Measurements from ENCODE around the gene PRCD. TPM values are rescaled to one million over a fixed set of nuclear protein-coding genes. Genes with fewer than 3 reads are reported as not detected.

The PRCD gene
- polyA plus RNA-seq, 1 donor from 2014 or later = 22.5 TPM

DNA sequence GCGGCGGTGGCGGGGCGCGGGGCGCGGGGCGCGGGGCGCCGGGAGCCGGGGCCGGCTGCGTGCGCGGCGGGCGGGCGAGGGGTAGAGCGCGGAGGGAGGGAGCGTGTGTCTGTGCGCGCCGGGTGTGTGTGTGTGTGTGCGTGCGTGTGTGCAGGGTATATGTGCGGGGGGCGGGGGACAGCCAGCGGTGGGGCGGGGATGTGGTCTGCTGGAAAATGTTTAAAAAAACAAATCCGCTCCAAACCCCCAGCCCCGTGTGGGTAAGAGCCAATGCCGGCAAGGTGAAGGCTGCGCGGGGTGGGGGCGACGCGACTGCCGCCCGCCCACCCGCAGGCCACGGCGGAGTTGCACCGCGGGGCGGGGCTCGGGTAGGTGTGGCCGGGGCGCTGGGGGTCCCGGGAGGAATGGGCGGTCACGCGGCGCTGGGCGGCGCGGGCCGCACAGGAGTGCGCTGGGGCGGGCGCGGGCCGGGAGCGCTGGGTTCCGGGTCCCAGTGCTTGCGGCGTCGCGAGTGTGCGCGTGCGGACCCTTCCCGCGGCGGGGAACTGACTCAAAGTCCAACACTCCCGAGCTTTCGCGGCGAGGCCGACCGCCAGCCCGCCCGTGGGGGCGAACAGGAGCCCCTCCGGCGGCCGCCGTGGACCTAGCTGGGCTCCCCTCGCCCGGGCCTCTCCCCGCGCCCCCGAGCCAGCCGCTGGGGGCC is 2.1 kb upstream of the PRCD start, which contains the start of gene CYGB:
TSS of gene CYGB (minus strand) at position 132 of the 703 bp plus-strand sequence. CDS start 167 bp downstream, outside the sequence.
- H3K9me3 ChIP-seq (ENCODE audit: low read length) = no peaks in the 10 kb centered on the region
- no peak within 1 kb of the TSS for H2AFZ ChIP-seq (ENCODE audit: low read depth, low read length)
- no peak for TF ChIP-seq REST (IDR thresholded peaks at IDR 0.05; ENCODE audit: borderline replicate concordance)
- TF ChIP-seq RAD21 (conservative IDR thresholded peaks at IDR 0.05) = no peak
- no peak for TF ChIP-seq CTCF (IDR thresholded peaks at IDR 0.05; ENCODE audit: poor library complexity, severe bottlenecking)
- TF ChIP-seq POLR2AphosphoS5 (IDR thresholded peaks at IDR 0.05) = no peak
- no peak for TF ChIP-seq MXI1 (conservative IDR thresholded peaks at IDR 0.05; ENCODE audit: poor library complexity, severe bottlenecking)
- TF ChIP-seq SMC3 (conservative IDR thresholded peaks at IDR 0.05; ENCODE audit: poor library complexity) = no peak
- no peak for TF ChIP-seq EZH2 (IDR thresholded peaks at IDR 0.05; ENCODE audit: borderline replicate concordance, insufficient read depth, low read length, poor library complexity, severe bottlenecking)
- no peak for TF ChIP-seq EP300 (conservative IDR thresholded peaks at IDR 0.05; ENCODE audit: poor library complexity, severe bottlenecking)
- TF ChIP-seq TAF1 (IDR thresholded peaks at IDR 0.05; ENCODE audit: low read depth) = no peak
- H3K27me3 ChIP-seq (ENCODE audit: insufficient read depth, low read depth, low read length) = peaks cover 34% of the 10 kb centered on the region
- H3K79me2 ChIP-seq (replicated peaks; ENCODE audit: insufficient read depth, low read length) = no peaks in the 10 kb centered on the region
- peak within 1 kb of the TSS; percentile 67 for H3K9ac ChIP-seq (ENCODE audit: low read length)
- no peaks in the 10 kb centered on the region for H3K9me2 ChIP-seq (ENCODE audit: insufficient read depth, low read length)
- no peaks in the 10 kb centered on the region for H3F3A ChIP-seq (ENCODE audit: insufficient read depth, low read length, poor library complexity, severe bottlenecking)
- H3K4me3 ChIP-seq (ENCODE audit: low read length) = peak within 1 kb of the TSS; percentile 62
- H4K20me1 ChIP-seq (ENCODE audit: insufficient read depth) = no peaks in the 10 kb centered on the region
- no peaks in the 10 kb centered on the region for H3K36me3 ChIP-seq (ENCODE audit: insufficient read depth, low read length)
- no peak within 1 kb of the TSS for H3K27ac ChIP-seq (ENCODE audit: low read length)
- H3K4me2 ChIP-seq (ENCODE audit: low read length) = no peak within 1 kb of the TSS

- no peak for TF ChIP-seq RAD21 (conservative IDR thresholded peaks at IDR 0.05)
- TF ChIP-seq CTCF (IDR thresholded peaks at IDR 0.05; ENCODE audit: poor library complexity, severe bottlenecking) = no peak
- no peak for TF ChIP-seq TAF1 (IDR thresholded peaks at IDR 0.05; ENCODE audit: low read depth)
- no peak for TF ChIP-seq EZH2 (IDR thresholded peaks at IDR 0.05; ENCODE audit: borderline replicate concordance, insufficient read depth, low read length, poor library complexity, severe bottlenecking)
- TF ChIP-seq POLR2AphosphoS5 (IDR thresholded peaks at IDR 0.05) = no peak
- Histone ChIP-seq H3K9ac (ENCODE audit: low read length) (peak overlapping the region; percentile 67), H3K27me3 (ENCODE audit: insufficient read depth, low read depth, low read length) (peaks cover 34% of the 10 kb centered on the region), H3K4me2 (ENCODE audit: low read length) (no peak overlapping the region), H3F3A (ENCODE audit: insufficient read depth, low read length, poor library complexity, severe bottlenecking) (no peaks in the 10 kb centered on the region), H3K9me2 (ENCODE audit: insufficient read depth, low read length) (no peaks in the 10 kb centered on the region), H4K20me1 (ENCODE audit: insufficient read depth) (no peaks in the 10 kb centered on the region), H3K79me2 (replicated peaks; ENCODE audit: insufficient read depth, low read length) (no peaks in the 10 kb centered on the region), H3K4me3 (ENCODE audit: low read length) (peak overlapping the region; percentile 62), H3K36me3 (ENCODE audit: insufficient read depth, low read length) (no peaks in the 10 kb centered on the region), H3K27ac (ENCODE audit: low read length) (no peak overlapping the region), H2AFZ (ENCODE audit: low read depth, low read length) (no peak overlapping the region), H3K9me3 (ENCODE audit: low read length) (no peaks in the 10 kb centered on the region)
Measured at GRCh38 chr17:76538281-76538931, 1.4 kb upstream of the PRCD start.
